Measurements from ENCODE around the gene SLC2A9. TPM values are rescaled to one million over a fixed set of nuclear protein-coding genes. Genes with fewer than 3 reads are reported as not detected.

The SLC2A9 gene
- polyA plus RNA-seq, 2 of the 4 experiments (the other 2 are of a cell fraction), result 0.62 to 0.70 TPM

DNA sequence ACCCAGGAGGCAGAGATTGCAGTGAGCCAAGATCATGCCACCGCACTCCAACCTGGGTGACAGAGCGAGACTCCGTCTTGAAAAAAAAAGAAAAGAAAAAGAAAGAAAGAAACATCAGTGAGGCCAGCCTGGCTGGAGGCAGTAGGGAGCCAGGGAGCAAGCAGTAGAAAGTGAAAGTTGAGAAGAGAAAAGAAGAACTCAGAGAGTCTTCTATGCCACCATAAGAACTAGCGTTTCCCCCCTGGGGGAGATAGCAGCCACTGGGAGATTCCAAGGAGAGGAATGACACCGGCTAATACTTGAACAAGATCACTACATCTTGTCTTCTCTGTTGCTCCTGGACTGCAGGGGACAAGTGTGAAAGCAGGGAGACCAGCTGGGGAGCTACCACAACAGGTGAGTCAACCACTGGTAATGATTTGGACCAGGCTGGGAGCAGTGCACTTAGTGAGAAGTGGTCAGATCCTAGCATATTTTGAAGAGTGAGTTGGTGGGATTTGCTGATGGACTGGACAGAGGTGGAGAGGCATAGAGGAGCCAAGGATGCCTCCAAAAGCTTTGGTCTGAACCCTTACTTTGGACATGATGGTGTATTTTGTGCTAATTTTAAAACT is 33.4 kb downstream of the SLC2A9 start:
- Histone ChIP-seq H3K9me3 (no peaks in the 10 kb centered on the region), H3K4me1 (no peaks in the 10 kb centered on the region), H3K4me3 (no peak overlapping the region), H3K4me2 (no peak overlapping the region), H3K27ac (no peak overlapping the region)
- CTCF ChIA-PET, result no interaction called here
- ATAC-seq (no peak), DNase-seq (ENCODE audit: low read depth in 1 of 2, low spot score in 1 of 2) (no peak), FAIRE-seq (no peak)
- POLR2A ChIA-PET, result no interaction called here
- WGBS (ENCODE audit: missing lambda C conversion rate), result 61% methylated on average over 5 of the region's 5 CpGs
- TF ChIP-seq FOSL2 (IDR thresholded peaks at IDR 0.05) (no peak), FOSL2 (CRISPR knock-in tag; IDR thresholded peaks at IDR 0.05) (no peak), RAD21 (conservative IDR thresholded peaks at IDR 0.05 in 1 of 2, IDR thresholded peaks at IDR 0.05 in 1 of 2) (no peak), BHLHE40 (IDR thresholded peaks at IDR 0.05; ENCODE audit: low read depth, low read length) (no peak), SMC3 (IDR thresholded peaks at IDR 0.05) (no peak), RNF2 (IDR thresholded peaks at IDR 0.05; ENCODE audit: borderline replicate concordance, low read depth) (no peak), MYC (IDR thresholded peaks at IDR 0.05; ENCODE audit: borderline replicate concordance, low read length) (no peak), JUN (IDR thresholded peaks at IDR 0.05) (no peak), SREBF2 (IDR thresholded peaks at IDR 0.05) (no peak), MAFK (IDR thresholded peaks at IDR 0.05; ENCODE audit: partially characterized antibody) (no peak), CHD2 (IDR thresholded peaks at IDR 0.05; ENCODE audit: low read length, partially characterized antibody) (no peak), JUNB (IDR thresholded peaks at IDR 0.05) (no peak), RARB (CRISPR knock-in tag; IDR thresholded peaks at IDR 0.05) (no peak)
- TF ChIP-seq, protein P1, sequence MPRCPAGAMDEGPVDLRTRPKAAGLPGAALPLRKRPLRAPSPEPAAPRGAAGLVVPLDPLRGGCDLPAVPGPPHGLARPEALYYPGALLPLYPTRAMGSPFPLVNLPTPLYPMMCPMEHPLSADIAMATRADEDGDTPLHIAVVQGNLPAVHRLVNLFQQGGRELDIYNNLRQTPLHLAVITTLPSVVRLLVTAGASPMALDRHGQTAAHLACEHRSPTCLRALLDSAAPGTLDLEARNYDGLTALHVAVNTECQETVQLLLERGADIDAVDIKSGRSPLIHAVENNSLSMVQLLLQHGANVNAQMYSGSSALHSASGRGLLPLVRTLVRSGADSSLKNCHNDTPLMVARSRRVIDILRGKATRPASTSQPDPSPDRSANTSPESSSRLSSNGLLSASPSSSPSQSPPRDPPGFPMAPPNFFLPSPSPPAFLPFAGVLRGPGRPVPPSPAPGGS (IDR thresholded peaks at IDR 0.05), result no peak
- TF ChIP-seq, protein P2, sequence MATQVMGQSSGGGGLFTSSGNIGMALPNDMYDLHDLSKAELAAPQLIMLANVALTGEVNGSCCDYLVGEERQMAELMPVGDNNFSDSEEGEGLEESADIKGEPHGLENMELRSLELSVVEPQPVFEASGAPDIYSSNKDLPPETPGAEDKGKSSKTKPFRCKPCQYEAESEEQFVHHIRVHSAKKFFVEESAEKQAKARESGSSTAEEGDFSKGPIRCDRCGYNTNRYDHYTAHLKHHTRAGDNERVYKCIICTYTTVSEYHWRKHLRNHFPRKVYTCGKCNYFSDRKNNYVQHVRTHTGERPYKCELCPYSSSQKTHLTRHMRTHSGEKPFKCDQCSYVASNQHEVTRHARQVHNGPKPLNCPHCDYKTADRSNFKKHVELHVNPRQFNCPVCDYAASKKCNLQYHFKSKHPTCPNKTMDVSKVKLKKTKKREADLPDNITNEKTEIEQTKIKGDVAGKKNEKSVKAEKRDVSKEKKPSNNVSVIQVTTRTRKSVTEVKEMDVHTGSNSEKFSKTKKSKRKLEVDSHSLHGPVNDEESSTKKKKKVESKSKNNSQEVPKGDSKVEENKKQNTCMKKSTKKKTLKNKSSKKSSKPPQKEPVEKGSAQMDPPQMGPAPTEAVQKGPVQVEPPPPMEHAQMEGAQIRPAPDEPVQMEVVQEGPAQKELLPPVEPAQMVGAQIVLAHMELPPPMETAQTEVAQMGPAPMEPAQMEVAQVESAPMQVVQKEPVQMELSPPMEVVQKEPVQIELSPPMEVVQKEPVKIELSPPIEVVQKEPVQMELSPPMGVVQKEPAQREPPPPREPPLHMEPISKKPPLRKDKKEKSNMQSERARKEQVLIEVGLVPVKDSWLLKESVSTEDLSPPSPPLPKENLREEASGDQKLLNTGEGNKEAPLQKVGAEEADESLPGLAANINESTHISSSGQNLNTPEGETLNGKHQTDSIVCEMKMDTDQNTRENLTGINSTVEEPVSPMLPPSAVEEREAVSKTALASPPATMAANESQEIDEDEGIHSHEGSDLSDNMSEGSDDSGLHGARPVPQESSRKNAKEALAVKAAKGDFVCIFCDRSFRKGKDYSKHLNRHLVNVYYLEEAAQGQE (IDR thresholded peaks at IDR 0.05), result no peak
- TF ChIP-seq, protein P3, sequence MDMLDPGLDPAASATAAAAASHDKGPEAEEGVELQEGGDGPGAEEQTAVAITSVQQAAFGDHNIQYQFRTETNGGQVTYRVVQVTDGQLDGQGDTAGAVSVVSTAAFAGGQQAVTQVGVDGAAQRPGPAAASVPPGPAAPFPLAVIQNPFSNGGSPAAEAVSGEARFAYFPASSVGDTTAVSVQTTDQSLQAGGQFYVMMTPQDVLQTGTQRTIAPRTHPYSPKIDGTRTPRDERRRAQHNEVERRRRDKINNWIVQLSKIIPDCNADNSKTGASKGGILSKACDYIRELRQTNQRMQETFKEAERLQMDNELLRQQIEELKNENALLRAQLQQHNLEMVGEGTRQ (IDR thresholded peaks at IDR 0.05), result no peak
- TF ChIP-seq, protein P4, sequence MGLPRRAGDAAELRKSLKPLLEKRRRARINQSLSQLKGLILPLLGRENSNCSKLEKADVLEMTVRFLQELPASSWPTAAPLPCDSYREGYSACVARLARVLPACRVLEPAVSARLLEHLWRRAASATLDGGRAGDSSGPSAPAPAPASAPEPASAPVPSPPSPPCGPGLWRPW (IDR thresholded peaks at IDR 0.05), result no peak
- TF ChIP-seq, protein P5, sequence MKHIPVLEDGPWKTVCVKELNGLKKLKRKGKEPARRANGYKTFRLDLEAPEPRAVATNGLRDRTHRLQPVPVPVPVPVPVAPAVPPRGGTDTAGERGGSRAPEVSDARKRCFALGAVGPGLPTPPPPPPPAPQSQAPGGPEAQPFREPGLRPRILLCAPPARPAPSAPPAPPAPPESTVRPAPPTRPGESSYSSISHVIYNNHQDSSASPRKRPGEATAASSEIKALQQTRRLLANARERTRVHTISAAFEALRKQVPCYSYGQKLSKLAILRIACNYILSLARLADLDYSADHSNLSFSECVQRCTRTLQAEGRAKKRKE (CRISPR knock-in tag; IDR thresholded peaks at IDR 0.05; ENCODE audit: low read depth), result no peak

DNA sequence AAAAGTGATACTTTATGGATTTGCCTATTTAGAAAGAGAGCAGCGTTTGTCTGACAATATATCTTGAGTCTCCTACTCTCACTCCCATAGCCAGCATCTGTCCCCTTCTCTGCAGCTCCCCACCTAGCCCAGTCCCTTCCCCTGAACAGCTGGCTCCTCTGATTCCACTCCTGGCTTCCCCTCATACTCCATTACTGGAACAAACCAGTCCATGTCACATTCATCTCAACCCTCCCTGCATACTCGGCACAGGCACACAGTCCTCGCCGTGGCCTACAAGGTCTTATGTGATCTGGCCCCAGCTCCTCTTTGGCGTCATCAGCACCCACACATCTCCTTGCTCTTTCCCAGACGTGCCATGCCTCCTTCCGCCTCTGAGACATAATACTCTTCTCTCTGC is 36.7 kb downstream of the SLC2A9 start:
- DNase-seq (ENCODE audit: low read depth in 1 of 2, low spot score in 1 of 2) (no peak), FAIRE-seq (no peak), ATAC-seq (no peak)
- POLR2A ChIA-PET, result no interaction called here
- CTCF ChIA-PET, result no interaction called here
- 72% methylated on average over 7 of the region's 7 CpGs for WGBS (ENCODE audit: missing lambda C conversion rate)
- Histone ChIP-seq H3K9me3 (no peaks in the 10 kb centered on the region), H3K27ac (no peak overlapping the region), H3K4me1 (no peaks in the 10 kb centered on the region), H3K4me3 (no peak overlapping the region), H3K4me2 (no peak overlapping the region)
- TF ChIP-seq ZSCAN20 (CRISPR knock-in tag; IDR thresholded peaks at IDR 0.05) (no peak), RFX5 (IDR thresholded peaks at IDR 0.05) (no peak), MAFK (IDR thresholded peaks at IDR 0.05; ENCODE audit: partially characterized antibody) (no peak), KDM1A (IDR thresholded peaks at IDR 0.05; ENCODE audit: low read depth) (no peak), MYC (IDR thresholded peaks at IDR 0.05; ENCODE audit: borderline replicate concordance, low read length) (no peak), TP53 (CRISPR knock-in tag; IDR thresholded peaks at IDR 0.05) (no peak), HOXB5 (CRISPR knock-in tag; IDR thresholded peaks at IDR 0.05) (no peak), SREBF2 (IDR thresholded peaks at IDR 0.05) (no peak), HOXA7 (CRISPR knock-in tag; IDR thresholded peaks at IDR 0.05) (no peak), FOSL2 (IDR thresholded peaks at IDR 0.05) (no peak), FOSL2 (CRISPR knock-in tag; IDR thresholded peaks at IDR 0.05) (no peak), ZNF302 (CRISPR knock-in tag; IDR thresholded peaks at IDR 0.05) (no peak), NPAS2 (CRISPR knock-in tag; IDR thresholded peaks at IDR 0.05; ENCODE audit: borderline replicate concordance) (no peak), POLR2A (IDR thresholded peaks at IDR 0.05; ENCODE audit: low read length) (no peak), EHF (CRISPR knock-in tag; IDR thresholded peaks at IDR 0.05) (no peak)
- TF ChIP-seq, protein P6, sequence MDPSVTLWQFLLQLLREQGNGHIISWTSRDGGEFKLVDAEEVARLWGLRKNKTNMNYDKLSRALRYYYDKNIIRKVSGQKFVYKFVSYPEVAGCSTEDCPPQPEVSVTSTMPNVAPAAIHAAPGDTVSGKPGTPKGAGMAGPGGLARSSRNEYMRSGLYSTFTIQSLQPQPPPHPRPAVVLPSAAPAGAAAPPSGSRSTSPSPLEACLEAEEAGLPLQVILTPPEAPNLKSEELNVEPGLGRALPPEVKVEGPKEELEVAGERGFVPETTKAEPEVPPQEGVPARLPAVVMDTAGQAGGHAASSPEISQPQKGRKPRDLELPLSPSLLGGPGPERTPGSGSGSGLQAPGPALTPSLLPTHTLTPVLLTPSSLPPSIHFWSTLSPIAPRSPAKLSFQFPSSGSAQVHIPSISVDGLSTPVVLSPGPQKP (IDR thresholded peaks at IDR 0.05; ENCODE audit: low read depth, low read length), result no peak
- TF ChIP-seq, protein P3 (IDR thresholded peaks at IDR 0.05), result no peak

All from A549 (cell line).